Occipital lobe (tissue), 2 donors: ENCODE measurements around the gene PHACTR3. TPM values are rescaled to one million over a fixed set of nuclear protein-coding genes. Genes with fewer than 3 reads are reported as not detected.

Source experiments
- DNase-seq: peaks from one replicate; lab custom pipeline; 2025; lab: John Stamatoyannopoulos, UW
- total RNA-seq: library from RNA; depleted of rRNA; stranded (reverse); fragments of >200 nt; gene quantifications from one replicate; pipeline ENCODE4 v1.2.3, GENCODE V29; 2014

The PHACTR3 gene
- total RNA-seq, 1 donor from 2014 or later, result 42.1 TPM

DNA sequence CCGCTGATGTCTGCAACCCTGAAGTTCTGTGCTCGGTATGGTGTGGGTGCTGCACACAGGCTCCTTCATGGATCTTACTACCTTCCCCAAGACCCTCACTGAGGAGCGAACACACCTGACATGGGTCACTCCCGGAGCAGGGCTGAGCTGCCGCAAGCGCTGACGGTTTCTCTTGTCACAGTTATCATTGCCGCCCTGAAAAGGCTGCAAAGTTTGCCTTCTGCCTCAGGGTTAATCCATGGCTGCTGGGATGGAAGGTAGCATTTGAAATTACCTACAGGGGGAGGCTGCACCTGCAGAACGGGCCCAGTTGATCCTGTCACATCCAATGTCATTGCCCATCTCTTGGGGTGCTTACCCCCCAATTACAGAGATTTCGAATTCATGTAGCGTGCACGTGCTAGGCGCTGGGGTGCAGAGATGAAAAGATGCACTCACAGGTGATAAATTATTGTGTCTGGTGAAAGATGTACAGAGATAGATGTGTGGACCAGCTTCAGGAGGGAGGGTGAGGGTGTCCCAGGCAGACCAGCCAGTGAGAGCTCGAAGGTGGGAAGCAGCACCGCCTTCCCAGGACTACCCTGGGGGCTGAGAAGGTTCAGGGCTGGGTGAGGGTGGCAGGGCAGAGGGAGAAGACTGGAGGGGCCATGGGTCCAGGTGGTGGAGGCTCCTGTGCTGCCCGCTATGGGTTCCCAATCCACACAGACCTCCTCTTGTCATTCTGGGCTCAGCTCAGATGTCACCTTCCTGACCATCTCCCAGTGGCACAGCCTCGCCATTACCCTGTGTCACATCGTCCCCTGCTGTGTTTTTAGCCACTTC is 209.0 kb downstream of the PHACTR3 start:
- DNase-seq, result no peak

DNA sequence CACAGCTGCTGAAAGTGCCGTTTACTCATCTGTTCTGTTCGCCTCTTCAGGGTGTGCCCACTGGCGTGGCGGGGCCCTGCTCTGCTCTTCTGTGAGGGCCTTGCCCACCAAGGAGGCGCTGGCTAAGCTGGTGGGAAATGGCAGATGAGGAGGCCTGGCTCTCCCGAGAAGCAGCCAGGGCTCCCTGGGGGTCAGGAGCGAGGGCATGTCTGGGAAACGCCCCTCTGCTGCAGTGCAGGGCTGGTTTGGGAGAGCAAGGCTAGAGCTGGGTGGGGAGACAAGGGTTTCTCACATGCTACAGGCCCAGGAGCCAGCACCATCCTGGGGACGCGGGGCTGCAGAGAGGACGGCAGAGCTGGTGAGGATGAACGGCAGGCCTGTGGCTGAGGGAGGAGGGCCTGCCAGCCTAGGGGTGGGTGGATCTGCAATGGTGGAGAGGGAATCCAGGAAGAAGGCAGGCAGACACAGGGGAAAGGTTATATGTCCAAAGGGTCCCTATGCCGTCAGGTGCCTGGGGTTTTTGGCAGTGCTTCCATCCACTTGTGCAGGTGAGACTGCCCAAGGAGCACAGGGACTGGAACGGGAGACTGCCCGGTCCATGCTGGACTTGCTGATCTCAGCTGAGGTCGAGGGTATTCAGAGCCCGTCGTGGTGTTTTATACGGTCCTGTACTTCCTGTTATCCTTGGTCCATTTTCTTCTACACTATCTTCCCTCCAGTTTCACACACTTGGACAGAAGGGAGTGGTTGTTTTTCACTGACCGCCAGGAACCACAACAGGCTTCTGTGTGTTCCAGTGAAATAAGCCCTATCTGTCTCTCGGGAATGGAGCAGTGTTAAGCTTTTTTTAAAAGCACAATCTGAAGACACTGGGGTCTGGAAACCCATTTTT is 209.9 kb downstream of the PHACTR3 start:
- DNase-seq, result no peak

DNA sequence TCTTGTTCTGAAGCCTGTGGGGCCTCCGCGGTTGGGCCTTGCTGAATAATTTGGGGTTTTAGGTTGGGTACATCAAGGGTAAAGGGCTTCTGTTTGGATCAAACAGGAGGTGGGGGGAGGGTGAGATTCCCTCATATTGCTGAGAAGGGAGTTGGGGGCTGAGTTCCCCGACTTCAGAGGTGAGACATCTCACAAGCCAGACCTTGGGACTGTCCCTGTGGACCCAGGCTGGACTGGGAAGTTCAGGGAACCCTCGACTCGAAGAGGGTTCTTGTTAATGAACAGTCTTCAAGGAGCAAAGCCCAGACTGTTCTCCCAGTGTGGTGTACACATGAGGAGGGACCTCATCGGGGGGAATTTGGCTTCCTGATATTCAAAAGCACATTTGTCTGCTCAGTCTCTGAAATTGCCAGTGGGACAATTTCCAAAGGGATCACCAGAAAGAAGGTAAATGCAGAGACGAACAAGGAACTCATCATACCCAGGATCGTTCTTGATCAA is 210.6 kb downstream of the PHACTR3 start:
- no peak for DNase-seq

DNA sequence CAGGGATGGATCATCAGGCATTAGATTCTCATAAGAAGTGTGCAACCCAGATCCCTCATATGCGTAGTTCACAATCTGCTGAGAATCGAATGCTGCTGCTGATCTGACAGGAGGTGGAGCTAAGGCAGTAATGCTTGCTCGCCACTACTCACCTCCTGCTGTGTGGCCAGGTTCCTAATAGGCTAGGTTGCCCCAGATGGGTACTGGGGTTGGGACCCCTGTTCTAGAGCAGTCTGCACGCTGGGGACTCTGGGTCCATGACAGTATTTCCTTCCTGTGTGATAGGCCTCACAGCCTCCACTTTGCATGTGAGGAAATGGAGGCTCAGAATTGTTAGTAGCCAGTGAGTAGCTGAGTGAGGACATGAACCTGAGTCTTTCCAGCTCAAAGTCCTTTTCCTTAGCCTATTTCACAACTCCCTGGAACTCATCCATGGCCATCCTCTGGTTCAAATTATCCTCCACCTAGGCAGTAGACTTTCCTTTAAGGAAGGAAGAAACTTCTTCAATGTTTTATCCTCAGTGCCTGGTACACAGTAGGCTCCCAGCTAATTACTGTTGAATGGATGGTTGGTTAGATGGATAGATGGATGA is 211.9 kb downstream of the PHACTR3 start:
- no peak for DNase-seq

DNA sequence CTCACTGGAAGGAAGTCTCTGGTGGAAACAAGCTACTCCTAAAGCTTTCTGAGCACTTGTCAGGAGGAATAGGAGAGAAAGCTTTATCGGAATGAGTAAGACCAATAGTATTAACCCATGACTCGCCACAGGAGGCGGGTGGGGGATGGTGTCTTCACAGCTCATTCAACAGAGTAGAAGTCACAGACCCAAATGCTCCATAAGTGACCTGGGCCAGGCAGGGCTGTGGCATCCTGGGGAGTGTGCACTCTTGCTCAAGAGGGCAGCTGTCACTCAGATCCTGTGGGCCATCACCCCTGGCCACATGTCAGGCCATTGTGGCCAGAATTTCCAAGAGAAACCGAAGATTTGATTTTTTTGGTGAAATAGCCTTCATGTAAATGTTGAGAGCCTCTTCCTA is 213.1 kb downstream of the PHACTR3 start:
- DNase-seq, result no peak

DNA sequence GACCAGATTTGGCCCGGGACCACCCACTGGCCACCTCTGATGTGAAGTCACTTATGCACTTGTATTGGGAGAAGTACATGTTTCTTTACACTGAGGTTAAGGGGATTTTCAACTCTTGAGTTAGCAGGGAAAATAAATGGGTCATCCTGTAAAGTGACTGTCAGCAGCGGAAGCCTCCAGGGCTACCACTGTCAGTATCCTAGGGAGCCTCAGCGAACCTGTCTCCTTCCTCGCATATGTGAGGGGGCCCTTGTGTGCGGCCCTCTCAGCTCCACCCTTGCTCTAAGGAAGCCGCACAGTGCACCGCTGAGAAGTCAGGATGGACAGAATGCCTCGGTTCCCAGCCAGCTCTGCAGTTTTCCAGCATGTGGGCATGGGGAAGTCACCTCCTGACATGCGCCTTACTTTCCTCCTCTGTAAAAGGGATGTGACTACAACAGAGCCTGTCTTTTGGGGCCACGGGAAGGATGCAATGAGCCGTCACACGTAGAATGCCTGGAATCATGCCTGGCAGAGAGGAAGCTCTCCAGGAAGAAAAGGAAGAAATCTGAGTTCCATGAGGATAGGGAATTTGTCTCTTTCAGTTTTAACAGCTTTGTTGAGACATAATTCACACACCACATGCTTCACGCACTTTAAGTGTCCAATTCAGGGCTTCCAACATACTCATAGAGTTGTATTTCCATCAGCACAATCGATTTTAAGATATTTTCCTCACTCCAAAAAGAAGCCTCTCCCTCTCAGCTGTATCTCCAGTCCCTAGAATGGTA is 213.7 kb downstream of the PHACTR3 start:
- DNase-seq, result no peak

DNA sequence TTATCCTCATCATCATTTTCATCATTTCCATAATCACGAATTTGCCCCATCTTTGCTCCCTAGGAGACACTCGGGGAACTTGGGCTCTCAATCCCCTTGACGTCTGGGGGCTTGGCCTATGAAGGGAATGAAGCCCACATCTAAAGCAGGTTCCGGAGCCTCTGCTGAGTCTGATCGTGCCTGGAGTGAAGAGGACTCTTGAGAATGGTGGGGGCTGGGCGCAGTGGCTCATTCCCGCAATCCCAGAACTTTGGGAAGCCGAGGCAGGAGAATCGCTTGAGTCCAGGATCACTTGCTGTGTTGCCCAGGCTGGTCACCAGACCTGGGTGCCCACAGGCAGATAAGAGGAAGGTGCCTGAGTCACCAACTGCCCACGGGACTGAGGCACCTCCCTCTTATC is 214.6 kb downstream of the PHACTR3 start:
- DNase-seq, result no peak

DNA sequence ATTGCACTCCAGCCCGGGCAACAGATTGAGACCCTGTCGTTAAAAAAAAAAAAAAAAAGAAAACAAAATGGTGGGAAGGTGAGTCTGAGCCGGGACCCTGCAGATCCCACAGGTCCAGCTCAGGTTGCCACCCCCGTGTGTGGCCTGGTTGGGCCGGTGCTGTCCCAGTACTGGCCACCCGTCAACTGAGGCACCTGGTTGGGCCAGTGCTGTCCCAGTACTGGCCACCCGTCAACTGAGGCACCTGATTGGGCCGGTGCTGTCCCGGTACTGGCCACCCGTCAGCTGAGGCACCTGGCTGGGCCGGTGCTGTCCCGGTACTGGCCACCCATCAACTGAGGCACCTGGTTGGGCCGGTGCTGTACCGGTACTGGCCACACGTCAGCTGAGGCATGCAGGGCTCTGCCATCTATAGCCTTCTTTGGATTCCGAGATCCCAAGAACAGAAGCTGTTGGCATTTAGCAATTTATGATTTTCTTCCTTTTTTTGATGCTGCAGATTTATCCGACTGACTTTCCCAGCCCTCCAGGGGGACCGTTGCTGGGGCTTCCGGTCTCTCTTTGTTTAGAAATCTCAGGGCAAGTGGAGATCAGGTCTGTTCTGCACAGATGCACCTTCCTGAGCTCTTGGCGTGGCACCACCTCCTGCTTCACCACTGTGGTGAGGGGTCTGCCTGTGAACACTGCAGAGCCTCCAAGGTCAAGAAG is 215.3 kb downstream of the PHACTR3 start:
- no peak for DNase-seq

DNA sequence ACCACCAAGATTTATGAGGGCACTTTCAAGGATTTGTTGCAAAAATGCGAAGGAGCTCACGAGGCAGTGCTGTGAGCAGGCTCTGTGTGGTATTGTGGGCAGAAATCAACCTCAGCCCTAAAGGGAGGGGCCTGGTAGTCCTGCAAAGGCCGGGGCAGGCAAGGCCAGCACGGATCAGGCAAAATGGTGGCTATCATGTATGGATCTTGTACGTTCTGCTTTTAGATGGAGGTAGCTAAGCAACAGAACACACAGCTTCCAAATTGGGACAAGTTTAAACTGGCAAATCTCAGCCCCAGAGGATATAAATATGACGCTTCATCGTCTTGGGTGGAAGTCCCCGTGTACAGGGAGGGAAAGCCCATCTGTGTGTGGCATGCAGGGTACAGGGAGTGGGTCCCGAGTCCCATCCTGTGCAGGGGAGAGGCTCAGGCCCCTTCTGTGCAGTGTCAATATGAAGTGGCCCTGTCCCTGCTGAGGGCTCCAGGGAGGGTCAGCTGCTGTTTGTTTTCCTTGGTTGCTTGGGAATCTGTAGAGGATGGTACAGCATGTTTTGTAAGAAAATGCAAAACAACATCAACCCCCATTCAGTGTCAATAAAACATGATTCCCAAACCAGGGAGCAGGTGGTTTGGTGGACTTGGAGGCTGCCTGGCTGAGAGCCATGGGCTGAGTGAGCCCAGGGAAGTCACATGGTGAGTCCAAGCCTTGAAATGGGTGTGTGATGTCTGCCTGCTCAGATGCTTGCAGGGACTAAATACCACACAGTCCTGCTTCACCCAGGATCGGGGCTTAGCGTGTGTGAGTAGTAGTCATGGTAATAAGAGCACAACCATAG is 216.1 kb downstream of the PHACTR3 start:
- DNase-seq, result peak; percentile 57

DNA sequence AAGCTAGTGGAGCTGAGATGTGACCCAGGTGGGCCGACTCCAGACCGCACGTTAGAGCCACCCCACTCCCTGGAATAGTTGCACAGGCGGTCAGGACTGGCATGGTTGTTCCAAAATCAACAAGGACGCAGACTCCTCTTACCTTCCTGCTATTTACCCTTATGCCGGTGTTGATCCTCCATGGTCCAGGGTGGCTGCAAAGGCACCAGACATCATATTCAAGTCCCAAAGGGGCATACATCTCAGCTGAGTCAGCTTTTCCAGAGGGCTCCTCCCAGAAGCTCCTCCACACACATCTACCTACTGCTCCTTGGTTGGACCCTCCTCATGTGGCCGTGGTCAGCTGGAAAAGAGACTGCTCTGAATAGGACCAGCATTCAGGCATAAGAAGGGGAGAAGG is 216.9 kb downstream of the PHACTR3 start:
- no peak for DNase-seq

DNA sequence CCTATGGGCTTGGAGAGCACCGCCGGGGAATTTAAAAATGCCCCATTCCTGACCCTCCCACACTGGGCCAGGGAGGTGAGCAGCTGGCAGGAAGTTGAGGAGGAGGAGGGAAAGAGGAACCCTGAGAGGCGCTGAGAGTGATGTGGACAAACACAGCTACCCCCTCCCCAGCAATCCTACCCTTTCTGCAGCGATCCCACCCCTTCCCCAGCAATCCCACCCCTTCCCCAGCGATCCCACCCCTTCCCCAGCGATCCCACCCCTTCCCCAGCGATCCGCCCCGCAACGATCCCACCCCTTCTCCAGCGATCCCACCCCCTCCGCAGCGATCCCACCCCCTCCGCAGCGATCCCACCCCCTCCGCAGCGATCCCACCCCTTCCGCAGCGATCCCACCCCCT is 217.4 kb downstream of the PHACTR3 start:
- DNase-seq, result no peak

DNA sequence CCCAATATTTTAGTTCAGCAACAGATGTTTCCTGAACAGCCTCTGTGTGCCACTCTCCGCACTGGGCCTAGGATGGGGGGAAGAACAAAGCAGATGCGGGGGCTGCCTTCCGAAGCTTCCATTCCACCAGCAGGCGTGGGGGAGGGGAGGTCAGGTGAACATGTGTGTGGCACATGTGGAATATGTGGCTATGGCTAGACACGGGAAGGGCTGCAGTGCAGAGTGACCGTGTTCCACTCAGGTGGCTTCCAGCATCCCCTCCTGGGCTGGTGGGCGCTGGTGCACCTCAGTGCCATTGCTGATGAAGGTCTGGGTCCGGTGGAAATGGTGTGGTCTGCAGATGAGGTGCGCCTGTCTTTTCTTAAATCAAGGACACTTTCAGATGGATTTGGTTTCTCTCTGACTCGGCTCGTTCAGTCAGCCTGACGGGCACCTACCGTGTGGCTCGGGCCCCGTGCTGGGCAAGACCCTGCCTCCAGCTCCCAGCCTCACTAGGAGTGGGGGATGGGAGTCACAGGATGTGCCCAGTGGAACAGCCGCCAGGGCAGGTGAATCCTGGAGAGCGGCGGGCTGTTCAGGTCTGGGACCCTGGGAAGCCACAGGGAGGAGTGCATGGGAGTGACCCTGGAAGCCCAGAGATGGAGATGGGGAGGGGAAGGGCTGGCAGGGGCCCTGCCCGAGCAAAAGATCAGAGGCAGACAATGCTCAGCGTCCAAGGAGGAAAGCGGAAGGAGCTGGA is 218.1 kb downstream of the PHACTR3 start:
- DNase-seq, result no peak

DNA sequence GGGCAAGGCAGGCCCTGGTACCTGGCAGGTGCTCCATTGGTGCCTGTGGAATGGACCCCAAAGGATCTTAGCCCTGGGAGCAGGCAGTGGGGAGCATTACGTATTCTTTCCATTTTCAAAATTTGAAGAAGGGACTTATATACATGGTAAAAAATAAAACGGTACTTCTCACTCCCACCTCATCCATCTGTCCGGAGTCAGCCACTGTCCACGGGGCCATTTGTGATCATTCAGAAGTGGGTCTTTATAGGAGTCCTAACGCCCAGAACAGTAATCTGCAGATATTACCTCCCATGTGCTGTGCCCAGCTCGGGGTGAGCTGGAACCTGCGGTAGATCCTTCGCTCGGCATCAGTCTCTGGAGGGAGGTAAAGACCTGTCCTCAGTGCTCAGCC is 218.7 kb downstream of the PHACTR3 start:
- no peak for DNase-seq

DNA sequence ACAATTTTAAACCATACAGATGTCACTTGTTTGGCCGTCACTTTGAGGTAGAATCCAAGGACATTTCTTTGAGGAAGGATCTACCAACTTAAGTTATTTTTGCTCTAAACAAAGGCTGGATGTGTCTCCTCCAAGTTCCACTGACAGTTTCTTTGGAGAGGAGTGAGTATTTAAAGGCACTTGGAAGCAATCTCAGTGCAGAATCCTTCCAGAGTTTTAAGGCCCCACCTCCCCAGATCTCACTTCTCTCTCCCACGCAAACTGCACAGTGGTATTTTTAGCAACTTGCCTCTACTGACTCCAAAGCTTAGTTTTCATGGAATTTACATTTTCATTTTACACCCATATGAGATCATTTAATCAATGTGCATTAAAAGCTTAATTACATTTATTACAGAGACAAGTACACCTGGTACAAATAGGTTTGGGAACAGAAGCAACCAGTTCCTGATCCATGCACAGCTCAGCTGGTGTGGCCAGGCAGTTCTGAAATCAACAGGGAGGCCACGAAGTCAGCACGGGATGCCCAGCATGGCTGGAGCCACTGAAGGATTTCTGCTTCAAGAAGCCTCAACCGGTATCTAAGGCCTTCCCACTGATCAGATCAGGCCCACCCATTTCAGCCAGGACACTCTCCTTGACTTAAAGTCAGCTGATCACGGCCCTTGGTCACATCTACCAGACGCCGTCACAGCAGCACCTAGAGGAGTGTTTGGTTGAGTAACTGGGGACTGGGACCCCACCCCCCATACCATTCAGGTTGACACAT is 219.3 kb downstream of the PHACTR3 start:
- DNase-seq, result no peak

DNA sequence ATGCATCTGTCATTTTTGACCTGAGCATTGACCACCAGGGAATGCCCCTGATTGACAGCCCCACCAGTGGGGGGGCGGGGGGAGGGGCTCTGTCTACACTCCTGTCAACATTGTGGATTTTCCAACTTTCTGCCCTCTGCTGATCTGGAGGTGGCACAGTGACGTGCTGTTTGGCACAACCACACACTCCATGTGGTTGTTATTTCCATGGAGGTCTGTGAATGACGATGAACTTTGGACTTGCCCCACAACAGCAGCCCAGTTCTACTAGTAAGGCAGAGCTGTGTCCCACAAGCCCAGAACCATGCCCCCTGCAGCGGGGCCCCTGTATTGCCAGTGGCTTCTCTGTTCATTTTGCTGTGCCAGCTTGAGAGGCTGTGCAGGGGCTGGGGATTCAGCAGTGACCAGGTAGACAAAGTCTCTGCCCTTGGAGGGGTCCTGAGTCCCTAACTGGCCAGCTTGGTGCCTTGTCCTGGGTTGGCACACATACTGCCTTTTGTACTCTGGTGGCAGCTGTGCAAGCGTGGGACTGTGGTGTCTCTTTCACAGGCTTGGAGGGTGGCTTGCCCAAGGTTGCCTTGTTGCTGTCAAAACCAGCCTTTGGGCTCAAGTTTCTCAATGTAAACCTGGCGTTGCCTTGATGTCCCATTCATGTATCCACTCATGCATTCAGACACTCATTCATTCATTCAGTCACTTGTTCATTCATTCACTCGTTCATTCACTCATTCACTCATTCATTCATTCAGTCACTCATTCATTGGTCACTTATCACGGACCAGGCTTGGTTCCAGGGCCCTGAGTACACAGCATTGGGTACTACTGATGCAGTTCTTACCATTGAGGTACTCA is 220.6 kb downstream of the PHACTR3 start:
- no peak for DNase-seq

DNA sequence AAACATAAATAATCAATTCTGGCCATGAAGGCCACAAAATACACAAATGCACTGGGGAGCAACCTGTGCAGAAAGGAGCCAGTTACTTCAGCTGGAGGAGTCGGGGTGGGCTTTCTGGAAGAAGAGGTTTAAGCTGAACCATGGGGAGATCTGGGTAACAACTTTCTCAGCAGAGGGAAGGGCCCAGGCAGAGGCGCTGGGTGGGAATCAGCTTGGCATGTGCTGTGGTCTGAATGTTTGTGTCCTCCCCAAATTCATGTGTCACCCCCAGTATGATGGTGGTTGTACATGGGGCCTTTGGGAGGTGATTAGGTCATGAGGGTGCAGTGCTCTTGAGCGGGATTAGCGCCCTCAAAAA is 221.2 kb downstream of the PHACTR3 start:
- DNase-seq, result no peak
